T-helper 17 cell (primary cell): ENCODE results near the gene ME1. TPM values are rescaled to one million over a fixed set of nuclear protein-coding genes. Genes with fewer than 3 reads are reported as not detected.
"Not testable (repeated sequence)": the region's sequence is repeated elsewhere in the genome, so short reads cannot be mapped to it uniquely, and the experiment has no call there.

Experiments
- ATAC-seq: fragments of 150-1000 bp; cut with Tn5 transposase; 2 replicates; pipeline ENCODE4 v1.10.0; 2021; ENCODE audit warnings: mild to moderate bottlenecking, moderate library complexity
- DNase-seq, 3 donors: peaks; one replicate each; pipeline versions ENCODE4 v3.0.0 to v3.0.0-alpha.2; 2020 to 2021
- H3K9me3 ChIP-seq: one replicate; pipeline ENCODE4 v1.7.0; 2013; ENCODE audit warnings: low read length, mild to moderate bottlenecking; ENCODE audit not compliant: control insufficient read depth, poor library complexity, severe bottlenecking
- H3K27ac Mint-ChIP-seq: one replicate; pipeline ENCODE4 v1.8.0; 2022; ENCODE audit warnings: mild to moderate bottlenecking, moderate library complexity, mixed read lengths
- H3K27me3 Mint-ChIP-seq: one replicate; pipeline ENCODE4 v1.8.0; 2022; ENCODE audit warnings: mixed read lengths
- H3K36me3 Mint-ChIP-seq: one replicate; pipeline ENCODE4 v1.8.0; 2022; ENCODE audit warnings: low read depth, mixed read lengths
- H3K4me1 Mint-ChIP-seq: one replicate; pipeline ENCODE4 v1.8.0; 2022; ENCODE audit warnings: mild to moderate bottlenecking, mixed read lengths
- H3K4me3 Mint-ChIP-seq: one replicate; pipeline ENCODE4 v1.8.0; 2022; ENCODE audit warnings: mild to moderate bottlenecking, moderate library complexity, mixed read lengths
- total RNA-seq, 4 donors: library from RNA in 2 of 4; stranded (reverse) in 2 of 4; gene quantifications; one replicate each; pipeline ENCODE4 v1.2.3 and lab custom pipeline; 2022 to 2026

Gene ME1
- total RNA-seq, 2 donors from 2014 or later = 0.97 TPM; not detected in 1

DNA sequence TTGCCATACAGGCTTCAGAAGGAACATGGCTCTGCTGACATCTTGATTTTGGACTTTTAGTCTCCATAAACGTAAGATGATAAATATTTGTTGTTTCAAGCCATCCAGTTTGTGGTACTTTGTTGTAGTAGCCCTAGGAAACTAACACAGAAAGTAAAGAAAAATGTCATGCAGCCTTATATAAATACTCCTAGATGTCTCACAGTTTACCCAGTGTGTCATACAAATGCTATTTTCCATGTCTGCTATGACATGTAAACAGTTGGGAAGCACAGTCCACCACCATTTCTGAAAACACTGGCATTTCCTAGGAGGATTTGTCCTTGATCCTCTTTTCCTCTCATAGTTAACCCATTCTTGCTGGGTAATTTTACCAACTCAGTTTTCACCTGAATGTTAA, 30.6 kb upstream of the ME1 start:
- no peak for DNase-seq
- H3K36me3 Mint-ChIP-seq = no peaks in the 10 kb centered on the region
- H3K4me1 Mint-ChIP-seq = no peaks in the 10 kb centered on the region
- no peaks in the 10 kb centered on the region for H3K9me3 ChIP-seq
- H3K27me3 Mint-ChIP-seq = peaks cover 4% of the 10 kb centered on the region
- no peak for ATAC-seq
- H3K27ac Mint-ChIP-seq = no peak overlapping the region
- H3K4me3 Mint-ChIP-seq = no peak overlapping the region

DNA sequence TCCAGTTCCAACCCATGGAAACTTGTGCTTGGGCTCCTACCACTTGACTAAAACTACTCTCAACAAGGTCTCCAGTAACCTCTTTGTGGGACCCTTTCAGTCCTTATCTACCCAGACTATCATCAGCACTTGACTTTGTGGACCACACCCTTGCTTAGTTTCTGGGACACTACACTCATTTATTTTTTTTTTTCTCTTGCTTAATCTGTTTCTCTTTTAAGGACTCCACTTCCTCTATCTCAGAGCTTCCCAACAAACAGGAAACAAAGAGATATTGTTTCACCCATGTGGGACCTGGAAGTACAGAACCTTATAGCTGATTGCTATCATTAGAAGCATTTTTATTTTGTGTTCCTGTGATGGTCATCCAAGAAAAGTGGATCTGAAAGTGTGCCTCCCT, 28.8 kb upstream of the ME1 start:
- peaks cover 4% of the 10 kb centered on the region for H3K27me3 Mint-ChIP-seq
- ATAC-seq (no peak), DNase-seq (no peak)
- no peak overlapping the region for H3K27ac Mint-ChIP-seq
- peak overlapping the region; percentile 9 for H3K4me3 Mint-ChIP-seq
- H3K9me3 ChIP-seq = no peaks in the 10 kb centered on the region
- H3K36me3 Mint-ChIP-seq = no peaks in the 10 kb centered on the region
- H3K4me1 Mint-ChIP-seq = no peaks in the 10 kb centered on the region

DNA sequence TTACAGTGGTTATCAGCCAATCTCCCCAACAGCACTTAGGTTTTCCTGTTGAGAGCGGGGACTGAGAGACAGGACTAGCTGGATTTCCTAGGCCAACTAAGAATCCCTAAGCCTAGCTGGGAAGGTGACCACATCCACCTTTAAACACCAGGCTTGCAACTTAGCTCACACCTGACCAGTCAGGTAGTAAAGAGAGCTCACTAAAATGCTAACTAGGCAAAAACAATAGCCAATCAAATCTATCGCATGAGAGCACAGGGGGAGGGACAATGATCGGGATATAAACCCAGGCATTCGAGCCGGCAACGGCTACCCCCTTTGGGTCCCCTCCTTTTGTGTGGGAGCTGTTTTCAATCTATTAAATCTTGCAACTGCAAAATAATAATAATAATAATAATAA, 19.2 kb upstream of the ME1 start:
- H3K9me3 ChIP-seq, H3K27ac Mint-ChIP-seq, ATAC-seq, H3K4me3 Mint-ChIP-seq, H3K36me3 Mint-ChIP-seq, H3K4me1 Mint-ChIP-seq, H3K27me3 Mint-ChIP-seq, DNase-seq: not testable (repeated sequence)

DNA sequence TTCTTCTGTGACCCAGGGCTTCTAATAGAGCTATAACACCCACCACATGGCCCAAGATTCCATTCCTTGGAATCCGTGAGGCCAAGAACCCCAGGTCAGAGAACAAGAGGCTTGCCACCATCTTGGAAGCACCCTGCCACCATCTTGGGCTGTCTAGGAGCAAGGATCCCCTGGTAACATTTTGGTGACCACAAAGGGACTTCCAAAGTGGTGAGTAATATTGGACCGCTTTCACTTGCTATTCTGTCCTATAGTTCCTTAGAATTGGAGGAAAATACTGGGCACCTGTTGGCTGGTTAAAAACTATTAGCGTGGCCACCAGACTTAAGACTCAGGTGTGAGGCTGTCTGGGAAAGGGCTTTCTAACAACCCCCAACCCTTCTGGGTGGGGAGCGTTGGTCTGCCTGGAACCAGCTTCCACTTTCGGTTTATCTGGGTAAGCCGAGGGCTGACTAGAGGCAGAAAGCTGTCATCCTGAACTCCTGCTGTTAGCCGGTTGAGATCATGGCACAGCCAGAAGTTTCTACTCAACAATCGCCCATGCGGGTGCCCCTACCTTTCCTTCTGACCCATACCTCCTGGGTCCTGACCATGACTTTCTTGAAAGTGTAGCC, 13.3 kb upstream of the ME1 start:
- not testable (repeated sequence) for ATAC-seq, H3K4me3 Mint-ChIP-seq, H3K9me3 ChIP-seq, H3K4me1 Mint-ChIP-seq, H3K27ac Mint-ChIP-seq, H3K36me3 Mint-ChIP-seq, DNase-seq, H3K27me3 Mint-ChIP-seq

DNA sequence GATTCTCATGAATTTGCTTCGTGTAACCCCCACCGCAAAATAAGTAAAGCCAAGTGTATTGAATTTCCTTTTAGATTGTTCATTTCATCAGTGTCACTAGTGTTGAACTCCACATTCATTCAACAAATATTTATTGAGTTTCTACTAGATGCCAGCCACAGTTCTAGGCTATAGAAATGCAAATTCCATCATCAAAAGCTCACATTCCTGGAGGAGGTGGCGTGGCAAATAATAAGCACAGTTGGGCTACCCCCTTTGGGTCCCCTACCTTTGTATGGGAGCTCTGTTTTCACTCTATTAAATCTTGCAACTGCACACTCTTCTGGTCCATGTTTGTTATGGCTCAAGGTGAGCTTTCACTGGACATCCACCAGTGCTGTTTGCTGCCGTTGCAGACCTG, 12.7 kb upstream of the ME1 start:
- Mint-ChIP-seq H3K36me3 (no peaks in the 10 kb centered on the region), H3K27ac (no peak overlapping the region), H3K4me3 (no peak overlapping the region), H3K27me3 (no peaks in the 10 kb centered on the region), H3K4me1 (no peaks in the 10 kb centered on the region)
- DNase-seq = no peak
- H3K9me3 ChIP-seq = no peaks in the 10 kb centered on the region
- no peak for ATAC-seq

DNA sequence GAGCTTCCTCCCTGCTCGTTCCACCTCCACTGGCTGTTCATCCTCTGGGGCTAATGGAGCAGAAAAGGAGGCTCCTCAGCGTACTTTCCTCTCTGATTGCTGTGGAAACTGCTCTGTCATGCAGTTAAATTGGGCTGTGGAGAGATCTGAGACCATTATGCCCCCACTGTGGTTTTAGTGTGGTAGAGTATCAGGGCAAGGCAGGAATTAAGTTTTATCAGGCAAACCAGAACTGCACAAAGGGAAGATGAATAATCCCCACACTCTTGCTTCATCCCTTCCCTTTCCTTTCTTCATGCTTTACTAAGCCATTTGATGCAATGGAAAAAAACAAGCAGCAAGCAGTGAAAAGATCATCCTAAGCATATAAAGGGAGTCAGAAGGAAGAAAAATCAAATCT, 11.9 kb upstream of the ME1 start:
- no peak overlapping the region for H3K27ac Mint-ChIP-seq
- no peak for DNase-seq
- no peak for ATAC-seq
- H3K36me3 Mint-ChIP-seq = no peaks in the 10 kb centered on the region
- no peak overlapping the region for H3K4me3 Mint-ChIP-seq
- no peaks in the 10 kb centered on the region for H3K4me1 Mint-ChIP-seq
- H3K9me3 ChIP-seq = no peaks in the 10 kb centered on the region
- H3K27me3 Mint-ChIP-seq = no peaks in the 10 kb centered on the region

DNA sequence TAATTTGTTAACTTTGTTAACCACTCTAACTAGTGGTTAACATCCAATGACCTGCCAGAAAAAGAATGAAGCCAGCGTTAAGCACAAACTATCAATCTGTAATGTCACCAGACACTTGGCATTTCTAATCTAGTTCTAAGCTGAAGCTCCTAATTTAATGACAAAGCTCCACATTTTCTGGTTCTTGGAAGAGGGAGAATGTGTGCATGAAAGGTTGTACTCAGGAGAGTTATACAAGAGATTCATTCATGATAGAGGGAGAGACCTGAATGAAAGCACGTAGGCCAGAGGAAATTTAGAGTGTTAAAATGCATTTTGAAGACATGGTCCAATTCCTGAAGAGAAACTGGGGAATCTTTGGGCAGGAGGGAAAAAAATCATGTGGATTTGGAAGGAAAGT, 8.3 kb upstream of the ME1 start:
- no peak for DNase-seq
- no peak for ATAC-seq
- no peaks in the 10 kb centered on the region for H3K9me3 ChIP-seq
- Mint-ChIP-seq H3K4me1 (no peaks in the 10 kb centered on the region), H3K27me3 (no peaks in the 10 kb centered on the region), H3K36me3 (no peaks in the 10 kb centered on the region), H3K27ac (no peak overlapping the region), H3K4me3 (no peak overlapping the region)

DNA sequence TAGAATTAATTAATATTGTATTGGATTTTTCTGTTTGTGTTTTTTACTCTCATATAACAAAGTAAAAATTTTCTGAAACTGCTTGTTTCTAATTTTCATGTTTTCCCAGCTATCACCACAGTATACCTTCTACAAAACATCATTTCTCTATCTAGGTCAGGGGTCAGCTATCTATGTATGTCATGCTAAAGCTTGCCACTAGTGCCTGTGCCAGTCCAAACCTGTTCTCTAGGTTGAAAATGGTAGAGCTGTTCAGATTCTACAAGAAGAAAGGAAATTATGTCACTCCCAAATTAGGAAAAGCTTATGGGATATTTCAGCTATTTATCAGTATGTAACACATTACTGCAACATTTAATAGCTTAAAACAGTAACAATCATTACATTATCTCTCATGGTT, 5.8 kb upstream of the ME1 start:
- no peaks in the 10 kb centered on the region for H3K9me3 ChIP-seq
- H3K36me3 Mint-ChIP-seq = no peaks in the 10 kb centered on the region
- no peak overlapping the region for H3K27ac Mint-ChIP-seq
- DNase-seq (no peak), ATAC-seq (no peak)
- no peak overlapping the region for H3K4me3 Mint-ChIP-seq
- H3K27me3 Mint-ChIP-seq = peaks cover 6% of the 10 kb centered on the region
- no peaks in the 10 kb centered on the region for H3K4me1 Mint-ChIP-seq

DNA sequence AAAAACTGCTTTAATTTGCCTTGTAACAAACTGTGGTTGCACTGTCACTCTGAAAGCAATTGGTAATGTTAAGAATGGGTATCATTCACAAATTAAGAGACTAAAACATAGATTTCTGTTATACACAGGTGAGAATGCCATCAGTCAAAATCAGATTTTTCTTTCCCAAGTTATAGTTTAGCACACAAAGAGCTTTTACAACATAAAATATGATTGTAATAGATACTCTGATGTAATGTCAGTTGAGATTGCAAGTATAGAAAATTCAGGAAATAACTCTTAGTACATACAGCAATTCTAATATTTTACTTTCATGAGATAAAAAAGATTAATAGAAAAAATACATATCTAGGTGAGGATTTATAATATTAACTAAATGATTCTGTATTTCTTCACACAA, 2.3 kb upstream of the ME1 start:
- H3K4me1 Mint-ChIP-seq = peaks cover 3% of the 10 kb centered on the region
- H3K27ac Mint-ChIP-seq = no peak overlapping the region
- no peak overlapping the region for H3K4me3 Mint-ChIP-seq
- no peaks in the 10 kb centered on the region for H3K36me3 Mint-ChIP-seq
- H3K9me3 ChIP-seq = no peaks in the 10 kb centered on the region
- ATAC-seq (no peak), DNase-seq (no peak)
- H3K27me3 Mint-ChIP-seq = peaks cover 18% of the 10 kb centered on the region

DNA sequence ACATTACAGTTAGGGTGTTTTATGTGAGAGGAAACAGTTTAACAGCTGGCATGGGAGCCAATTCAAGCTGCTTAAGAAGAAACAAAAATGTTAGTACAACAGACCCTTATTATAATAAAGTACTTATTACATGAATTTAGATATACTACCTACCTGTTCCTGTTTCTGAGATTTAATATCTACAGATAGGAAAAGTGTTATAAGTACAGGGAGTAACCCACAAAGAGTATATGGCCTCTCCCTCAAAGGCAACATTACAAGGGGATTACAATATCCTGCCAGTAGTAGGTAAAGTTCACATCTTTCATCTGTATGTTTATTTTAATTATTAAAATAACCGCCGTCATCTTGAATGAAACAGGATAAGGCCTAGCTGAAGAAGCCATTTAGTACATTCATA, 1.8 kb upstream of the ME1 start:
- ATAC-seq (no peak), DNase-seq (no peak)
- H3K4me3 Mint-ChIP-seq = no peak overlapping the region
- H3K36me3 Mint-ChIP-seq = no peaks in the 10 kb centered on the region
- no peak overlapping the region for H3K27ac Mint-ChIP-seq
- H3K9me3 ChIP-seq = no peaks in the 10 kb centered on the region
- peaks cover 18% of the 10 kb centered on the region for H3K27me3 Mint-ChIP-seq
- H3K4me1 Mint-ChIP-seq = peaks cover 3% of the 10 kb centered on the region

DNA sequence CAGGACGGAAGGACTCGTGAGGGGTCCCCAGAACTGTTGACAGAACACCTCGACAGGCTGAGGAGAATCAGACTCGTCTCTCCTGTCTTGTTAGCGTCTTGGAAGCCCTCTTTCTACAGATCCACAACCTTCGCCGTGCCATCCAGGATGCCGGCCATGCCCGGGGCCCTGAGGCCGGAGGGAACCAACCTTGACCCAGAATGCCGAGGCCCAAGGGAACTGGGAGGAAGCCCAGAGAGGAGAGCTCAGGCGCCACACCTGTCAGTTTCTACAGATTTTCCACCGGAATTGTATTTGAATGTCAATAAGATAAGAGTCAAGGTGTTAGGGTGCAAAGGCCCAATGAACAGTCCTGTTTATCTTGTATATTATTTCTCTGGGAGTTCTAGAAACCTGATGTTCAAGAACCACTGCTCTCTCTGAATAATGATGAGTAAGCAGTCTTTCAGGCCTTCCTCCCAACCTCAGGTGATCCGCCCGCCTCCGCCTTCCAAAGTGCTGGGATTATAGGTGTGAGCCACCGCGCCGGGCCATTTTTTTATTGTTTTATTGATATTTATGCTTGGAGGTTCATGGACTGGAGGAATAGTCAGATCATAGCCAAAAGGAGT, 799 bp upstream of the ME1 start:
- Mint-ChIP-seq H3K4me3 (peak overlapping the region; percentile 45), H3K36me3 (no peaks in the 10 kb centered on the region), H3K27ac (no peak overlapping the region), H3K27me3 (peaks cover 18% of the 10 kb centered on the region), H3K4me1 (peaks cover 3% of the 10 kb centered on the region)
- DNase-seq (no peak), ATAC-seq (no peak)
- H3K9me3 ChIP-seq = no peaks in the 10 kb centered on the region

DNA sequence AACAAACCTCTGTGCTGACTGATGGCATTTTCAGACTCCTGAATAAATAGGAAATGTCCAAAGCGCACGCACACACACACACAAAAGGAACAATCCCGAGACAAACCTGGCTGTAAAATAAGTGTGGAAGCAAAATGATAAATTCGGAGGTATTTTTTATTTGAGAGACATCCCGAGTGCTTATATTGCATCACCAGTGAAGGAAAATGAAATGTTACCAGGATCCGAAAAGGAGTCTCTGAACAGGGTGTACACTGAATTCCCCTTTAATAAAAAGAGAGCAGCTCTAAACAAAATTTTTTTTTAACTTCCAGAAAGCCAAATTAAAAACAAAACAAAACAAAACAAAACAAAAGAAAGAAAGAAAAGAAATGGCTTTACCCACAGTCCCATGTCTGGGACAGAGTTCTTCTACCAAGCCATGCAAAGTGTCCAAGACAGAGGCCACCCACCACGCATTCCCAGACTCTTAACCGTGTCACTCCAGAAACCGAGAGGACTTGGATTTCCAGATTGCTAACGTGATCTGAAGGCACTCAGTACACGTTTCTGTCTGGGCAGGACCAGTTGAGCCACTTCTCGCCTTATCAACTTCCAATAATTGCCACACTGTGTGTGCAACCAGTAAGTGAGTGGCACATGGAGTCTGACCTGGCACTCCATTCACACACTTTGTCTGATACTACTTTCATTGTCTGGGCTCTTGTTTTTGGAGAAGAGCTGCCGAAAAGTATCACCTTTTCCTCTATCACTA, 817 bp downstream of the ME1 start:
- Mint-ChIP-seq H3K36me3 (no peaks in the 10 kb centered on the region), H3K27ac (no peak overlapping the region), H3K27me3 (peaks cover 18% of the 10 kb centered on the region), H3K4me1 (peaks cover 3% of the 10 kb centered on the region), H3K4me3 (peak overlapping the region; percentile 63)
- ATAC-seq (no peak), DNase-seq (no peak)
- no peaks in the 10 kb centered on the region for H3K9me3 ChIP-seq

DNA sequence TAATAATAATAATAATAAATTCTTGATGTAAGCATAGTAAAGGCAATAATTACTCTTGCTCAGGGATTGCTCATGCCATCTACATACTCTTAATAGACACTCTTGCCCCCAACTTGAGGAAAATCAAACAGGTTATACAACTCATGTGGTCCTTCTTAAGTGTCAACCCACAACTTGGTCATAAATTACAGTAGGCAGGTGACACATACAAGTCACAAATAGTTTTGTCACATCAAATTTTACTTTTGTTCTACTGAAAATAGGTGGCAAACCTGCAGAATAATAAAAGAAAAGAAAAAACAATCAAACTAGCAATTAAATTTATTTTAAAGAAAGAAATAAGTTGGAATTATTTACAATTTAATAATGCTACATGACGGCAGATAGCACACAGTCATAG, 1.6 kb downstream of the ME1 start:
- H3K9me3 ChIP-seq = no peaks in the 10 kb centered on the region
- no peak for DNase-seq
- Mint-ChIP-seq H3K27ac (no peak overlapping the region), H3K27me3 (peaks cover 18% of the 10 kb centered on the region), H3K4me1 (peaks cover 3% of the 10 kb centered on the region), H3K36me3 (no peaks in the 10 kb centered on the region), H3K4me3 (no peak overlapping the region)
- ATAC-seq = no peak
